HEK293T (cell line): ENCODE results near the gene PAX7.

Source experiments
- CTCF ChIA-PET: fragments of 350-600 bp; formaldehyde crosslinking; extraction: SDS; loops from one replicate; lab custom pipeline; 2021; ENCODE audit warnings: antibody characterized with exemption, inconsistent platforms; lab: Yijun Ruan, JAX
- POLR2A ChIA-PET: fragments of 350-600 bp; formaldehyde crosslinking; extraction: SDS; loops from one replicate; lab custom pipeline; 2020; ENCODE audit warnings: antibody characterized with exemption, inconsistent platforms; lab: Yijun Ruan, JAX
- DNase-seq: peaks from one replicate; pipeline ENCODE4 v3.0.0; 2012; ENCODE audit warnings: mixed read lengths; ENCODE audit errors: extremely low spot score
- ARNT ChIP-seq: fragments of 450-650 bp; IDR thresholded peaks from 2 replicates; pipeline ENCODE4 v1.6.1; 2017; ENCODE audit warnings: mild to moderate bottlenecking
- BHLHE40 ChIP-seq: fragments of 450-650 bp; IDR thresholded peaks from 2 replicates; pipeline ENCODE4 v1.6.1; 2016; ENCODE audit warnings: mild to moderate bottlenecking, moderate library complexity, borderline replicate concordance
- CTBP1 ChIP-seq: fragments of 450-650 bp; IDR thresholded peaks from 2 replicates; pipeline ENCODE4 v1.6.1; 2016; ENCODE audit warnings: borderline replicate concordance
- ELF4 ChIP-seq: fragments of 450-650 bp; IDR thresholded peaks from 2 replicates; pipeline ENCODE4 v1.6.1; 2017; ENCODE audit warnings: antibody characterized with exemption
- FOXA1 ChIP-seq: fragments of 450-650 bp; IDR thresholded peaks from 2 replicates; pipeline ENCODE4 v1.6.1; 2016; ENCODE audit warnings: mild to moderate bottlenecking
- FOXK2 ChIP-seq: fragments of 450-650 bp; IDR thresholded peaks from 2 replicates; pipeline ENCODE4 v1.6.1; 2016; ENCODE audit warnings: mild to moderate bottlenecking
- FOXM1 ChIP-seq: fragments of 450-650 bp; IDR thresholded peaks from 2 replicates; pipeline ENCODE4 v1.6.1; 2017; ENCODE audit warnings: mild to moderate bottlenecking, borderline replicate concordance
- HDGF ChIP-seq: fragments of 450-650 bp; IDR thresholded peaks from 2 replicates; pipeline ENCODE4 v1.6.1; 2017; ENCODE audit warnings: antibody characterized with exemption, borderline replicate concordance
- L3MBTL2 ChIP-seq: fragments of 450-650 bp; conservative IDR thresholded peaks from 2 replicates; pipeline ENCODE4 v1.6.1; 2016; ENCODE audit warnings: mild to moderate bottlenecking
- LEF1 ChIP-seq: fragments of 450-650 bp; IDR thresholded peaks from 2 replicates; pipeline ENCODE4 v1.6.1; 2017; ENCODE audit warnings: mild to moderate bottlenecking, borderline replicate concordance
- NFRKB ChIP-seq: fragments of 450-650 bp; IDR thresholded peaks from 2 replicates; pipeline ENCODE4 v1.6.1; 2016; ENCODE audit warnings: mild to moderate bottlenecking, moderate library complexity
- PKNOX1 ChIP-seq: fragments of 450-650 bp; IDR thresholded peaks from 2 replicates; pipeline ENCODE4 v1.6.1; 2016
- SP1 ChIP-seq: fragments of 450-650 bp; IDR thresholded peaks from 2 replicates; pipeline ENCODE4 v1.6.1; 2017
- SUZ12 ChIP-seq: fragments of 450-650 bp; IDR thresholded peaks from 2 replicates; pipeline ENCODE4 v1.6.1; 2016; ENCODE audit warnings: mild to moderate bottlenecking
- TARDBP ChIP-seq: fragments of 450-650 bp; IDR thresholded peaks from 2 replicates; pipeline ENCODE4 v1.6.1; 2016
- ZNF384 ChIP-seq: fragments of 450-650 bp; IDR thresholded peaks from 2 replicates; pipeline ENCODE4 v1.6.1; 2016

PAX7 gene

GRCh38 chr1:18769140-18769539, 138.5 kb downstream of the PAX7 start:
- no peak for DNase-seq
- TF ChIP-seq HDGF: no peak
- no peak for TF ChIP-seq ELF4
- TF ChIP-seq FOXK2: no peak
- TF ChIP-seq ARNT: no peak
- TF ChIP-seq FOXM1: no peak
- TF ChIP-seq CTBP1: no peak
- no peak for TF ChIP-seq PKNOX1
- no peak for TF ChIP-seq TARDBP
- no peak for TF ChIP-seq BHLHE40
- no peak for TF ChIP-seq LEF1
- TF ChIP-seq NFRKB: no peak
- TF ChIP-seq SUZ12: no peak
- no peak for TF ChIP-seq L3MBTL2
- TF ChIP-seq FOXA1: no peak
- TF ChIP-seq ZNF384: no peak
- CTCF ChIA-PET: no interaction called here
- POLR2A ChIA-PET: interaction anchor here (0.7 kb wide), 1 partner anchor 136 kb away, joined by 3 read pairs; no protein-coding TSS in a partner anchor

- TF ChIP-seq SP1: no peak
- TF ChIP-seq L3MBTL2: no peak
- TF ChIP-seq BHLHE40: no peak
- TF ChIP-seq CTBP1: no peak
- TF ChIP-seq ELF4: no peak
- TF ChIP-seq ARNT: no peak
- no peak for TF ChIP-seq FOXA1
- TF ChIP-seq TARDBP: no peak
- TF ChIP-seq ZNF384: no peak
- CTCF ChIA-PET: no interaction called here
- no peak for DNase-seq
- POLR2A ChIA-PET: no interaction called here
Measured at GRCh38 chr1:18770799-18771198, 140.2 kb downstream of the PAX7 start.

GRCh38 chr1:18773753-18774152, 143.1 kb downstream of the PAX7 start:
- no peak for DNase-seq
- ChIA-PET POLR2A (no interaction called here), CTCF (no interaction called here)
- TF ChIP-seq NFRKB: no peak
- TF ChIP-seq SUZ12: no peak
- no peak for TF ChIP-seq LEF1
- no peak for TF ChIP-seq FOXM1
- TF ChIP-seq BHLHE40: no peak
- no peak for TF ChIP-seq ARNT
- no peak for TF ChIP-seq ZNF384
- TF ChIP-seq ELF4: no peak
- no peak for TF ChIP-seq FOXK2
- TF ChIP-seq HDGF: no peak
- no peak for TF ChIP-seq FOXA1

DNA sequence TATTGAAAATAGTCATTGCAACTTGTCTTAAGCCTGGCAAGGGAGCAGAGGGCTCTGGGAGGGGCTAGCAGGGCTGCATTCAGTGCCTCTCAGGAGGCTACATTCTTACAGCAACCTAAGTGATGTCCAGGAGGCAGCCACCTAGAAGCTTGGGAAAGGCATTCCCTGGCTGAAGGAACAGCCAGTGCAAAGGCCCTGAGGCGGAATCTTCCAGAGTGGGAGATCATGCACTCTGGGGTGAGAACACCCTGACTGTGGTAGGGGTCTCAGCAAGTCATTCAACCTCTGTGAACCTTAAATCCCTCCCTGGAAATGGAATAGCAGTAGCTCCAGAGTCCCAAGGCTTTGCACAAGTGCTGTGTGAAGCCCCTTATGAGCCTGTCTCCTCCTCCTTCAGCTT, 144.7 kb downstream of the PAX7 start:
- CTCF ChIA-PET: no interaction called here
- DNase-seq: no peak
- POLR2A ChIA-PET: no interaction called here
- TF ChIP-seq ZNF384 (no peak), BHLHE40 (no peak), FOXK2 (no peak), FOXA1 (no peak), ARNT (no peak), SUZ12 (no peak), FOXM1 (no peak), NFRKB (no peak), SP1 (no peak), HDGF (no peak)

DNA sequence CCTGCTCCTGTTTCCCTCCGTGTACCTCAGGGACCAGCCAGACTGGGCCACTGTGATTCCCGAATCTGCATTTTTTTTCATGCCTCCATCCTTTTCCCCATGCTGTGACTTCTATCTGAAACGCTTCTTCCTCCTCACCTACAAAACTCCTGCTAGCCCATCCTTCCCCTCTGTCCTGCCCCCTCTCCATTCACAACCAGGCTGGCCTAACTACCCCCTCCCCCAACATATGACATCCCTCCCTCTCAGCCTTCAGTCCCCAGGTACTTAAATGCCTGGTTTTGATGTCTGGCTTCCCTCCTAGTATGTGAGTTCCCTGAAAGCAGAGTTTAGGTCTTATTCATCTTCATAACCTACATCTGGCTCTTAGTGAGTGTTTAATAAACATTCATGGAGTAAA, 146.1 kb downstream of the PAX7 start:
- ChIA-PET CTCF (no interaction called here), POLR2A (no interaction called here)
- TF ChIP-seq ZNF384: no peak
- no peak for TF ChIP-seq NFRKB
- TF ChIP-seq ARNT: no peak
- no peak for TF ChIP-seq FOXK2
- no peak for TF ChIP-seq TARDBP
- TF ChIP-seq FOXA1: no peak
- TF ChIP-seq L3MBTL2: no peak
- TF ChIP-seq LEF1: no peak
- no peak for TF ChIP-seq ELF4
- TF ChIP-seq SP1: no peak
- no peak for TF ChIP-seq CTBP1
- no peak for TF ChIP-seq HDGF
- no peak for TF ChIP-seq PKNOX1
- DNase-seq: no peak

DNA sequence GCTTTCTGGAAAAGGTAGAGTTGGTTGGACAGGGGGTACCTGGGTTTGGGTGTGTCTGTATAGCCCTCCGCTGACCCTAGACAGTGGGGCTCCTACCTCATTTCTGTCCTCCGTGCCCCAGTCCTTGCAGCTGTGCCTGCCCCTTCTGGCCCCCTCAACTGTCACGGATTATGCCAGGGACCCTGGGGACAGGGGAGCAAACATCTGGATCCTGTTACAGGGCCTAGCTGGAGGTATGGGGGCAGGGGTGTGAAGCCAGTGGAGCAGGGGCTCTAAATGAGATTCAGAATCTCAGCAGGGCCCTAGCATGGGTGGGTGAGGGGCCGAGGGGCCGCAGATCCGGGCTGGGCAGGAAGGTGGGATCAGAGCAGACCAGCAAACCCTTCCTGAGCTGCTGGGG, 147.8 kb downstream of the PAX7 start:
- TF ChIP-seq CTBP1 (no peak), LEF1 (no peak), HDGF (no peak), PKNOX1 (no peak), L3MBTL2 (no peak), FOXM1 (no peak), TARDBP (no peak), ELF4 (no peak), FOXA1 (no peak), ZNF384 (no peak), FOXK2 (no peak), NFRKB (no peak), SP1 (no peak), SUZ12 (no peak), BHLHE40 (no peak), ARNT (no peak)
- ChIA-PET POLR2A (no interaction called here), CTCF (no interaction called here)
- DNase-seq: no peak

DNA sequence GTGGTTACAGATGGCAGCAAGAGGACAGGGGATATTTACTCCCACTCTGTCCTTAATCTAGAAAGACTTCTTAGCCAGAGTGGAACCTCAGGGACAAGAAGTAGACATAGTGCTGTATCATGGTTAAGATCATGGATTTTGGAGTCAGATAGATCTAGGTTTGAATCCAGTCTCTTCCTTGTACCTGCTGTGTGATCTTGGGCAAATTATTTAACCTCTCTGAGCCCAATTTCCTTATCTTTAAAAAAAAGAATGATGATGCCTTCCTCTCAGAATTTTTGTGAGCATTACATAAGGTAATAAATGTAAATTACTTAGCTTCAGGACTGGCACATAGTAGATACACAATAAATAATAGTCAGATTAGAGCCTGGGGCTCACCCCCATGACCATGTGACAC, 150.4 kb downstream of the PAX7 start:
- ChIA-PET CTCF (no interaction called here), POLR2A (no interaction called here)
- DNase-seq: no peak
- TF ChIP-seq FOXM1 (no peak), ZNF384 (no peak), ARNT (no peak), LEF1 (no peak), TARDBP (no peak), FOXK2 (no peak), PKNOX1 (no peak), L3MBTL2 (no peak), SP1 (no peak), HDGF (no peak), CTBP1 (no peak), FOXA1 (no peak), BHLHE40 (no peak), SUZ12 (no peak), ELF4 (no peak), NFRKB (no peak)
